Esophagus squamous epithelium (tissue), 5 donors: Measurements from ENCODE around the gene COL8A1. TPM values are rescaled to one million over a fixed set of nuclear protein-coding genes. Genes with fewer than 3 reads are reported as not detected.

ENCODE experiments used
- DNase-seq: peaks from one replicate; lab custom pipeline; 2025; lab: John Stamatoyannopoulos, UW
- H3K27ac ChIP-seq, 4 donors: fragments of 200-600 bp; sonication (generic); one replicate each; pipeline ENCODE4 v1.5.1; 2016 to 2019; ENCODE audit warnings: mild to moderate bottlenecking in 1 of 4
- H3K27me3 ChIP-seq, 4 donors: fragments of 200-600 bp; sonication (generic); 1 replicate in 3 of 4; 2 replicates in 1 of 4; pipeline versions ENCODE4 v1.5.1 to v1.6.0; 2017 to 2021; ENCODE audit warnings: antibody characterized with exemption in 1 of 4
- H3K36me3 ChIP-seq, 3 donors: fragments of 200-600 bp; sonication (generic); one replicate each; pipeline ENCODE4 v1.5.1; 2016 to 2019
- H3K4me1 ChIP-seq, 3 donors: fragments of 200-600 bp; sonication (generic); one replicate each; pipeline ENCODE4 v1.5.1; 2017 to 2019
- H3K4me3 ChIP-seq, 4 donors: fragments of 200-600 bp; sonication (generic); 1 replicate in 3 of 4; 2 replicates in 1 of 4; pipeline ENCODE4 v1.5.1; 2016 to 2019; ENCODE audit warnings: mild to moderate bottlenecking in 2 of 4, moderate library complexity in 1 of 4
- H3K9me3 ChIP-seq, 3 donors: fragments of 200-600 bp; sonication (generic); one replicate each; pipeline ENCODE4 v1.5.1; 2016 to 2019
- CTCF ChIP-seq, 6 experiments: fragments of 450-650 bp in 4 of 6; fragments of 200-600 bp in 2 of 6; sonication (generic) in 2 of 6; IDR thresholded peaks; one replicate each; pipeline ENCODE4 v1.5.1; 2016 to 2019; ENCODE audit warnings: antibody characterized with exemption in 6 of 6, mild to moderate bottlenecking in 4 of 6, moderate library complexity in 4 of 6
- POLR2A ChIP-seq, 4 donors: fragments of 450-650 bp; IDR thresholded peaks; one replicate each; pipeline ENCODE4 v1.6.1; 2017; ENCODE audit warnings: antibody characterized with exemption in 4 of 4, mild to moderate bottlenecking in 4 of 4, moderate library complexity in 3 of 4
- WGBS, 2 donors: methylation state at CpG; one replicate each; pipeline ENCODE4 v1.1.5; 2018; 5-methylcytosine and 5-hydroxymethylcytosine counted together
- intact Hi-C: fragments of 100-400 bp; cut with DNase I; formaldehyde crosslinking; loops from one replicate; pipeline ENCODE4 v1.15.0; 2022
- total RNA-seq, 4 donors: library from RNA; depleted of rRNA; stranded (reverse); fragments of >200 nt; gene quantifications; one replicate each; pipeline ENCODE4 v1.1.0, GENCODE V29; 2016
- donor health status: DM: yes; HTN: yes; CAD: no.

The COL8A1 gene
- total RNA-seq, 4 donors from 2014 or later = 2.3 to 15.6 (median 5.0) TPM

GRCh38 chr3:99633887-99634558, 4.4 kb upstream of the COL8A1 start:
- no peak for DNase-seq
- H3K27me3 ChIP-seq = peaks cover 0 to 21% (median 0%) of the 10 kb centered on the region in 4 donors
- no peaks in the 10 kb centered on the region for H3K36me3 ChIP-seq
- no peaks in the 10 kb centered on the region for H3K9me3 ChIP-seq
- intact Hi-C loops = no loop called here
- no peak overlapping the region for H3K27ac ChIP-seq
- TF ChIP-seq POLR2A (IDR thresholded peaks at IDR 0.05) (no peak), CTCF (IDR thresholded peaks at IDR 0.05) (no peak)
- H3K4me3 ChIP-seq = no peak overlapping the region
- 56 to 64% methylated on average over 7 of the region's 7 CpGs for WGBS, 2 donors
- H3K4me1 ChIP-seq = peaks cover 11 to 27% (median 12%) of the 10 kb centered on the region in 3 donors

- H3K27me3 ChIP-seq = peaks cover 0 to 25% (median 0%) of the 10 kb centered on the region in 4 donors
- H3K4me1 ChIP-seq = peaks cover 11 to 35% (median 12%) of the 10 kb centered on the region in 3 donors
- no peaks in the 10 kb centered on the region for H3K9me3 ChIP-seq
- no peak overlapping the region for H3K27ac ChIP-seq
- no peak overlapping the region for H3K4me3 ChIP-seq
- WGBS, 2 donors = 78 to 86% methylated on average over 1 of the region's 1 CpG
- intact Hi-C loops = no loop called here
- H3K36me3 ChIP-seq = no peaks in the 10 kb centered on the region
- no peak for DNase-seq
- TF ChIP-seq CTCF (IDR thresholded peaks at IDR 0.05) (no peak), POLR2A (IDR thresholded peaks at IDR 0.05) (no peak)
Observed at GRCh38 chr3:99634881-99635280, 3.5 kb upstream of the COL8A1 start.

- DNase-seq = no peak
- no peak overlapping the region for H3K4me3 ChIP-seq
- intact Hi-C loops = no loop called here
- no peak overlapping the region for H3K27ac ChIP-seq
- no peaks in the 10 kb centered on the region for H3K36me3 ChIP-seq
- no peaks in the 10 kb centered on the region for H3K9me3 ChIP-seq
- TF ChIP-seq CTCF (IDR thresholded peaks at IDR 0.05) (no peak), POLR2A (IDR thresholded peaks at IDR 0.05) (no peak)
- H3K27me3 ChIP-seq = peaks cover 0 to 25% (median 0%) of the 10 kb centered on the region in 4 donors
- WGBS, 2 donors = 69 to 78% methylated on average over 1 of the region's 1 CpG
- H3K4me1 ChIP-seq = peaks cover 11 to 40% (median 12%) of the 10 kb centered on the region in 3 donors
Observed at GRCh38 chr3:99635348-99635747, 3.0 kb upstream of the COL8A1 start.

GRCh38 chr3:99637016-99637367, 1.4 kb upstream of the COL8A1 start:
- no peaks in the 10 kb centered on the region for H3K9me3 ChIP-seq
- H3K4me3 ChIP-seq = peak overlapping the region; percentile 33 to 71 (median 53)
- peaks cover 0 to 25% (median 0%) of the 10 kb centered on the region in 4 donors for H3K27me3 ChIP-seq
- H3K4me1 ChIP-seq = peaks cover 11 to 42% (median 12%) of the 10 kb centered on the region in 3 donors
- WGBS, 2 donors = 2 to 6% methylated on average over 6 of the region's 6 CpGs
- no peak for DNase-seq
- no peak for TF ChIP-seq CTCF (IDR thresholded peaks at IDR 0.05)
- no peak for TF ChIP-seq POLR2A (IDR thresholded peaks at IDR 0.05)
- peak overlapping the region; percentile 72 to 91 (median 86) for H3K27ac ChIP-seq
- intact Hi-C loops = no loop called here
- no peaks in the 10 kb centered on the region for H3K36me3 ChIP-seq

- H3K9me3 ChIP-seq = no peaks in the 10 kb centered on the region
- H3K4me1 ChIP-seq = peaks cover 11 to 42% (median 12%) of the 10 kb centered on the region in 3 donors
- H3K36me3 ChIP-seq = no peaks in the 10 kb centered on the region
- TF ChIP-seq POLR2A (IDR thresholded peaks at IDR 0.05) (no peak), CTCF (IDR thresholded peaks at IDR 0.05) (no peak)
- DNase-seq = no peak
- WGBS, 2 donors = 1% methylated on average over 16 to 21 of the region's 22 CpGs
- intact Hi-C loops = no loop called here
- peaks cover 0 to 25% (median 0%) of the 10 kb centered on the region in 4 donors for H3K27me3 ChIP-seq
- H3K27ac ChIP-seq = peak overlapping the region; percentile 72 to 91 (median 86)
- H3K4me3 ChIP-seq = peak overlapping the region; percentile 33 to 71 (median 53)
Observed at GRCh38 chr3:99637368-99638111, 854 bp upstream of the COL8A1 start.
